ENCODE results near the gene KIF26B.
"Not testable (repeated sequence)": the region's sequence is repeated elsewhere in the genome, so short reads cannot be mapped to it uniquely, and the experiment has no call there.

KIF26B gene

GRCh38 chr1:245154429-245155271 is at the start of gene KIF26B:
KIF26B (plus strand) TSS chr1:245154985; CDS start chr1:245155425, 440 bp downstream.
- DNase-seq (ENCODE audit: low read depth in 3 of 3) = no peak

GRCh38 chr1:245105042-245105441 is 49.7 kb upstream of the KIF26B start:
- no peak for DNase-seq (ENCODE audit: low read depth in 3 of 3)

- no peak for DNase-seq (ENCODE audit: low read depth in 3 of 3)
These were observed 48.9 kb upstream of the KIF26B start for GRCh38 chr1:245105815-245106410.

GRCh38 chr1:245107776-245108114 is 47.0 kb upstream of the KIF26B start:
- DNase-seq (ENCODE audit: low read depth in 3 of 3) = no peak

DNA sequence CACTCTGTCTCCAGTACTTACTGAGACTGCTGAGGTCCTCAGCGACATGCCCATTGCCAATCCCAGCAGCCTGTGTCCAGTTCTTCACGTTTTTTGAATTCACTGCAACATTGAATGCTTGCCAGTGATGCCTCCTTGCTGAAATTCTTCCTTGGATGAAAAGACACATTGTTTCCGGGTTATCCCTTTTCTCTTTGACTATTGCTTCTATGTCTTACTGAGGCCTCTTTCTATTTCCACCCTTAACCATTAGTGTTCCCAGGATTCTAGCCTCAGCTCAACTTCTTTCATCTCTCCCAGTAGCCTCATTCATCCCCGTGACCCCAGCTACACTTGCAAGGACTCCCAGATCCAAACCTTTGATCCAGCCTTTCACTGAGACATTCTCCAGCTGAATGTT is 46.5 kb upstream of the KIF26B start:
- DNase-seq (ENCODE audit: low read depth in 3 of 3) = no peak

- DNase-seq (ENCODE audit: low read depth in 3 of 3) = no peak
These were observed 45.9 kb upstream of the KIF26B start for GRCh38 chr1:245108909-245109308.

DNA sequence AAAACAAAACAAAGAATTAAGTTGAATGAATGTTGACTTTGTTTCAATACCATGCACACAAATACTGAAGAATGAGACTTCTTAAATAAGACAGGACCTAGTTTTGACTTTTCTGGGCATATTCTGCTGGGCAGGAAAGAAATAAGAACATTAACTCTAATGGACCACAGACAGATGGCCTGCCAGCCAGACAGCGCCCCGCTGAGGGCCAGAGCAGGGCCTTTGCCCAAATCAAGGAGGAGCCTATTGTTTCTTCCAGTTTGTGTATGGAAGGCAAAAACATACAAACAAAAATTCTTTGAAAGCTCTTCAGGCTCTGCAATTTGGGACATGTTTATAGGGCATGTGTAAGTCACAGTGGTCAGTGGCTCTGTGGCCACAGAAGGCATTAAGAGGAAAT is 44.4 kb upstream of the KIF26B start:
- DNase-seq (ENCODE audit: low read depth in 3 of 3) = no peak

GRCh38 chr1:245111073-245111472 is 43.7 kb upstream of the KIF26B start:
- no peak for DNase-seq (ENCODE audit: low read depth in 3 of 3)

DNA sequence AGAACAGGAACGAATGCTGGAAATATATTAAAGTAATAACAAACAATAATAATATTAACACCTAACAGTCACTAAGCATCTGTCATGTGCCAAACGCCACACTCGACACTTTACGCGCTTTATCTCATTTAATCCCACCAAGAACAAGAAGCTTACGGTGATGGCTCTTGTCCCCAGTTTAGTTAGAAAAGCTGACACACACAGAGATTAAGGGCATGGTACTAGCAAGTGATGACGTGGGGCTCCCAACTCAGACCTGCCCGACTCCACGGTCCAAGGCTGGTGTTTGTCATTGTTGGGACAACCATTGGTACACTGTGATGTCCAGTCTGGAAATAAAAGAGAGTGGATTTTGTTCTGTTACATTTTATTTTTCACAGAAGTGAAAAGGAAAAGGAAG is 41.1 kb upstream of the KIF26B start:
- DNase-seq (ENCODE audit: low read depth in 3 of 3) = no peak

DNA sequence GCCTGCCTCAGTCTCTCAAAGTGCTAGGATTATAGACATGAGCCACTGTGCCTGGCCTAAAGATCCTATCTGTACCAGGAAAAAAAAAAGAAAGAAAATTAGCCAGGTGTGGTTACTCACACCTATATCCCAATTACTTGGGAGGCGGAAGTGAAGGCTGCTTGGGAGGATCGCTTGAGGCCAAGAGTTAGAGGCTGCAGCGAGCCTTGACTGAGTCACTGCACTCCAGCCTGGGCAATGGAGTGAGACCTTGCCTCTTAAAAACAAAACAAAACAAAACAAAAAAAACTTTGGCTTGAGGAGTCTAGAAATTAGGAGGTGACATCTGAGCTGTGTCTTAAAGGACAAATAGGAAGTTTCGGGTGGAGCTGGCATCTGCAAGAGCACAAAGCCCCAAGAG is 38.7 kb upstream of the KIF26B start:
- no peak for DNase-seq (ENCODE audit: low read depth in 3 of 3)

GRCh38 chr1:245116751-245117150 is 38.0 kb upstream of the KIF26B start:
- no peak for DNase-seq (ENCODE audit: low read depth in 3 of 3)

DNA sequence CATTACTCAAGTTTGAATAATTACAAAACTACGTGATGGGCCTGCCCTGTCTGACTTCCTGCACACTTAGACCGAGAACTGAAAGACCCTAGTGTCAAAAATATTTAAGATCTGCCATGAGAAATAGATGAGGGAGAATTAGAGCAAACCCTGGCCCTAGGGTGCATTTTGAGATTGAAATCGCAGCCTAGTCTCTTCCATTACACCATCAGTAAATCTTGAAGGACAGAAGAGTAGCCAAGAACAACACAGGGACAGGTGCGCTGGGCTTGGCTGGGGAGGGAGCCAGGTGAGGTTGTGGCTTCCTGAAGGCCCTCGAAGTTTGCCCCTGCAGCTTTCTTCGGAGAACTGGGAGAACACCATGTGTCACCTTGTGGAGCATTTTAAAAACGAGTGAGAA is 36.7 kb upstream of the KIF26B start:
- no peak for DNase-seq (ENCODE audit: low read depth in 3 of 3)

DNA sequence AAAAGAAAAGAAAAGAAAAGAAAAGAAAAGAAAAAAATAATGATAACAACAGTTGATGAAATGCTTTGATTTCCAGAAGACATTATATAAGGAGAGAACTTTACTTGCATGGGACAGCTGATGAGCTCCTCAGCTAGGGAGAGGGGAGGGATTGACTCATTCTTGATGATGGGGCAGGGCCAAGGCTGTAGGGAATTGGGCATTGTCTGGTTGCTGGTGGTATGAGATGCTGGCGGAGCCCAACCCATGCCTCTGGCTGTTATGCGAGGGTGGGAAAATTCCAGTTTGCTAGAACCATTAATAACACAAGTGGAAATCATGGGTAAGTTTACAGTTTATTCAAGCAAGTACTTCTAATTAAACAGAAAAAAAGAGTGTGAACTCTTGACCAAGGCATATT is 36.0 kb upstream of the KIF26B start:
- no peak for DNase-seq (ENCODE audit: low read depth in 3 of 3)

DNA sequence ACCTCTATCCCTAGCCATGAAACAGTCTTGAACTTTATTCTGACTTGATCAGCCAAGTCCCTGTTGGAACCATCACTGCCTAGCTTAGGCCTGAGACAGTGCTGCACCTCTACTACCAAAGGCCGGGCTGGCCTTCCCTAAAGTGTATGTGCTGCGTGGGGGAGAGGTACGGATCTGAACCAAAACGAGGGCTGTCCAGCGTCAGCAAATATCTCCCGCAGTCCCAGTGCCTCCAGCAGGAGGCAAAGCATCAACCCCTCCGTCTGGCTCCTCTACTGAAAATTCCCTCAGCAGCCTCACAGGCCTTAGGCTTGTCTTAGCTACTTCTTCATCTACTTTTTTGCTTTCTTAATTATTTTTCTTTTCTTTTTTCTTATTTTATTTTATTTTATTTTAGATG is 33.3 kb upstream of the KIF26B start:
- DNase-seq (ENCODE audit: low read depth in 3 of 3) = no peak

DNA sequence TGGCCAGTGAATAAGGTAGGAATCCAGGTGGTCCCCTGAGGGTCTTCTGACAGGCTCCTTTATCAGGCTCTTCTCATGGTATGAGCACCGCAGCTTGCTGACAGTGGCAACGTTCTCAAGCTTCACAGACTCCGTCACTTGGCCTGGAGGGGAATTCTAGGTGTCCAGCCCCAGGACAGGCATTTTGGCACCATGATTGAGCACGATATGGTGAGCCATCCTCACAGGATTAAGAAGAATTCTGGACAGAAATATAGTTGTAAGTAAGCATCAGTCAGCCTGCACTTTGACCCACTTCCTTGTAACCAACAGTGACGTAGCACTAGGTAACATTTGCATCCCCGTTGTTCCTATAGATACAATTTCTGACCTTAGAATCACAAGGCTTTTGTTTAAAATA is 30.5 kb upstream of the KIF26B start:
- DNase-seq (ENCODE audit: low read depth in 3 of 3) = no peak

DNA sequence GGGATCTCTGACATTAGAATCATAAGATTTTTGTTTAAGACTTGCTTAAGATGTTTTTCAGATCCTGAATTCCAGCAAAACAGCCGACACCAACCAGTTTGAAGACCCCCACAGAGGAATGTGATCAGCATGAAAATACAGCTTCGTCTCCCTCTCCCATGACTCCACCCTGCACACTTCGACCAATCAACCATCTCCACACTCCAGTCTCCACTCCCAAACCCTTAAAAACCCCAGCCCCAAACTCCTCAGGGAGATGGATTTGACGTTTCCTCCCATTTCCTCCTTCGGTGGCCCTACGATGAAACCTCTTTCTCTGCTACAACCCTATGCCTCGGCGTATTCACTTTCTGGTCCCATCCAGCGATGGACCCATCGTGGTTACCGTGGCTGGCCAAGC is 30.1 kb upstream of the KIF26B start:
- no peak for DNase-seq (ENCODE audit: low read depth in 3 of 3)

DNA sequence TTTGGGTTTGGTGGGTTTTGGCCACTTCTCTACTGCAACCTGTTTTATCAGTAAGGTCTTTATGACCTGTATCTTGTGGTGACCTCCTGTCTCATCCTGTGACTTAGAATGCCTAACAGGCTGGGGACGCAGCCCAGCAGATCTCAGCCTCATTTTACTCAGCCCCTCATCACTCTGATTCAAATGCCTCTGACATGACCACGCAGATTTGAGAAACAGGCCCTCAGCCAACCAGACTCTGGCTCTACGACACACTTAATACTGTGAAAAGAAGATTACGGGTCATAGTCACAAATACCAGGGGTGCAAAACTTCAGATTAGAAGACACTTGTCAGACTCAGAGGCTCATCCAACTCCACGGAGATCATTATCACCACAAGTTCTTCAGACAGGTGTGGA is 28.3 kb upstream of the KIF26B start:
- no peak for DNase-seq (ENCODE audit: low read depth in 3 of 3)

DNA sequence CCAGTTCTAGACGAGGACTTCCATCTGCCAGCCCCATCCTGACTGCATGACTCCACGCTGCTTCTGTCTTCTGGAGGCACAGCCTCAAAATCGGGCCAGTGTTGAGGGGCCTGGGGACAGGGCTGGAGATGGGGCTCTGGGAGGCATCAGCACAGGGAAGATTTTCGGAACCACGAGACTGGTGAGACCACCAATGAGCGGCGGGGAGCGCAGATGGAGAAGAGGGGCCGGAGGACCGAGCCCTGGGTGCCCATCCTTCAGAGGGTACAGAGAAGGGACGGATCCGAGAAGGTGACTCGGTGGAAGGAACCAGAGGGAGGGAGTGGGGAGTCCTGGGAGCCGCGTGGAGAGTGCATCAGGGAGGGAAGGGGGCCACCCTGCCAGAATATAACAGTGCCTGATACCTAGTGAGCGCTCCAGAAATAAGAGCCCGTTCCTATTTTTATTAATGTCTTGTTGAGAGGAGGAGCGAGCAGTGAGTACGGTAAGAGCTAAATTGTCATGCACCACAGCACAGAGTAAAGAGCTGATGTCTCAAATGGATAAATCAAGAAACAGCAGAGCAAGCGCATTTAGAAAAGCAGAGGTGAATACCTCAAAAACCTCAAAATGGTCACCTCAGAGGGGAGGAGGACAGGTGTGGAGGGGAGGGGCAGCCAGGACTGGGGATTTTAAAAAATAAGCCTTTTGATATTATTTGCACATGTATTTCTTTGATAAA is 26.2 kb upstream of the KIF26B start:
- no peak for DNase-seq (ENCODE audit: low read depth in 3 of 3)

GRCh38 chr1:245129319-245130240 is 25.2 kb upstream of the KIF26B start:
- no peak for DNase-seq (ENCODE audit: low read depth in 3 of 3)

DNA sequence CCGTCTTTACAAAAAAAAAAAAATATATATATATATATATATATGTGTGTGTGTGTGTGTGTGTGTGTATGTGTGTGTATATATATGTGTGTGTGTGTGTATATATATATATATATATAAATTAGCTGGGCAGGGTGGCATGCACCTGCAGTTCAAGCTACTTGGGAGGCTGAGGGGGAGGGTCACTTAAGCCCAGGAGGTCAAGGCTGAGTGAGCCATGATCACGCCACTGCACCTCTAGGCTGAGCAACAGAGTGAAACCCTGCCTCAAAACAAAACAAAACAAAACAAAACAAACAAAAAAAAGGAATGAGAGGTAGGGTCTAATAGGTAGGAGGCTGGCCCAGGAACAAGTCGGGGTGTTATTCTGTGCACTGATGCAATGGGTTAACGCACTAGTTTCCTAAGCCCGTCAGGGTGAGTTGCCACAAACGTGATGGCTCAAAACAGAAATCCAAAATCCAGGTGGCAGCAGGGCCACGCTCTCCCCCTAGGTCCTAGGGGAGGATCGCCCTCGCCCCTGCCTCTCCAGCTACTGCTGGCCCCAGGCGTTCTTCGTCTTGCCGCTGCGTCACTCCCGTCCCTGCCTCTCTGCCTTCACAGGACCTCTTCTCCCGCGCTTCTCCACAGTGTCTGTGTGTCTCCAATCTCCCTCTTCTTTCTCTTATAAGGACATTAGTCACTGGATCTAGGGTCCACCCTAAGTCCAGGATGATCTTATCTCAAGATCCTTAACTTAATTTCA is 24.3 kb upstream of the KIF26B start:
- not testable (repeated sequence) for DNase-seq (ENCODE audit: low read depth in 3 of 3)

- DNase-seq (ENCODE audit: low read depth in 3 of 3) = no peak
These were observed 23.8 kb upstream of the KIF26B start for GRCh38 chr1:245131026-245131393.

Data from stimulated activated CD4-positive, alpha-beta T cell treated with anti-CD3 and anti-CD28 coated beads, TNF-alpha, amount 100 ng/mL, for 48 hours (primary cell).